A673 (cell line): ENCODE data around the gene MKX.

Experiments
- CTCF ChIP-seq: fragments of 300-800, 200-600 bp; sonication (generic); conservative IDR thresholded peaks from 2 replicates; pipeline ENCODE4 v1.5.1; 2017; ENCODE audit warnings: low read depth, mild to moderate bottlenecking, antibody characterized with exemption, low read length, moderate library complexity, mixed read lengths
- EZH2 ChIP-seq: fragments of 200-600 bp; sonication (generic); IDR thresholded peaks from 2 replicates; pipeline ENCODE4 v1.6.1; 2017; ENCODE audit warnings: borderline replicate concordance, low read depth, mild to moderate bottlenecking, mixed read lengths, antibody characterized with exemption, low read length; ENCODE audit not compliant: poor library complexity, severe bottlenecking

DNA sequence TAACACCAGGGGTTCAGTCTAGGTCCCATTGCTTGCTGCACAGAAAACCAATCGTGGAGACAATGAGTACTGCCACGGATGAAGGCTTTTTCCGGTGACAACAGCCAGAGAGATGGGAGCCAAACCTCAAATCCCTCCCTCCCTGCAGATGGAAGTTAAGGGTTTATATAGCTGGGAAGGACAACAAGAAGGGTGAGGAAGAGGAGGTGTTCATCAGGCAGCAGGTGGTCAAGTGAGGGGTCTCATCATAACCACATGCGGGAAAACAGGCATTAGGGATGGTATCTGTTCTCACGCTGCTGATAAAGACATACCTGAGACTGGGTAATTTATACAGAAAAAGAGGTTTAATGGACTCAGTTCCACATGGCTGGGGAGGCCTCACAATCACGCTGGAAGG is 91.3 kb downstream of the MKX start:
- TF ChIP-seq CTCF (no peak), EZH2 (no peak)
